Astrocyte of the cerebellum (primary cell): Measurements from ENCODE around the gene LRRC47.

ENCODE experiments used
- DNase-seq: peaks from one replicate; pipeline ENCODE4 v3.0.0-alpha.2; 2011; ENCODE audit warnings: low read depth
- H3K4me3 ChIP-seq: 2 replicates; pipeline ENCODE4 v1.5.1; 2011; ENCODE audit warnings: mild to moderate bottlenecking, low read depth, low read length, moderate library complexity
- in situ Hi-C: cut with HindIII; loops from 2 replicates; pipeline ENCODE4 v1.10.0; 2017; ENCODE audit warnings: low sequenced_read_pairs
- TF ChIP-seq, protein P1 (sequence below): IDR thresholded peaks from 2 replicates; pipeline ENCODE4 v1.5.1; 2012; ENCODE audit warnings: low read length, low read depth, moderate library complexity, mild to moderate bottlenecking; ENCODE audit errors: missing control alignments

The LRRC47 gene

DNA sequence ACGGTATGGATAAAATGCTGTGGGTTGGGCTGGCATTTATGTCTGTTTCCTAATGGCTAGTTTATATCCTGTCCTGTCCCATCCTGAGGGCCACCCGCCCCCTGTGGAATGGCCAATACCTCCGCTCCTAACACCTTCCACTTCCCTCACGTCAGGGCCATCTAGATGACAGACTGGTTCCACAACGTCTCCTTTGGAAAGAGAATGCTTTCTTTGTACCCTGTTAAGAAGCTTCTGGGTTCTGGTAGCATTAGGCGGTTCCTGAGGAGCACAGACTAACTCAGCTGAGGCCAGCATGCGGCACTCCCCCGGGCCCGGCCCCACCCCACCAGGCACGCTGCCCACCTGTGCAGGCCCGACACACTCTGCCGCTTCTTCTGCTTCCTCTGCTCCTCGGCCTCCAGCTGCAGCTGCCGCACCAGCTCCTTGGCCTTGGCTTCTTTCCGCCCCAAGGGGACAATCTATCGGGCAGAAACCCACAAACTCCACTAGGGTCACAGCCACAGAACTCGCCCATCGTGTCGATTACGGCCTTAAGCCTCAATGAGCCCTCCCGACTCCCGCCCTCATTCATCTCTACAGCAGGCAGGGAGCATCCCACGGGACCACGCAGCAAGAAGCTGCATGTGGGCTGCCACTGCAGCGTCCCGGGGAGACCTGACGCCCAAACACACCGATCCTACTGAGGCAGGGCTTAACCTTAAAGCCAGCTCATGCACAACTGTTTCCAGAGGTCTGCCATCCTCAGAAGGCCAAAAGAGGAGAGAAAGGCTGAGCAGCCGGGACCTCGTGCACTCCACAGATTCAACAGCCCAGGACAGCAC lies 12.4 kb downstream of the LRRC47 start:
- TF ChIP-seq, protein P1, sequence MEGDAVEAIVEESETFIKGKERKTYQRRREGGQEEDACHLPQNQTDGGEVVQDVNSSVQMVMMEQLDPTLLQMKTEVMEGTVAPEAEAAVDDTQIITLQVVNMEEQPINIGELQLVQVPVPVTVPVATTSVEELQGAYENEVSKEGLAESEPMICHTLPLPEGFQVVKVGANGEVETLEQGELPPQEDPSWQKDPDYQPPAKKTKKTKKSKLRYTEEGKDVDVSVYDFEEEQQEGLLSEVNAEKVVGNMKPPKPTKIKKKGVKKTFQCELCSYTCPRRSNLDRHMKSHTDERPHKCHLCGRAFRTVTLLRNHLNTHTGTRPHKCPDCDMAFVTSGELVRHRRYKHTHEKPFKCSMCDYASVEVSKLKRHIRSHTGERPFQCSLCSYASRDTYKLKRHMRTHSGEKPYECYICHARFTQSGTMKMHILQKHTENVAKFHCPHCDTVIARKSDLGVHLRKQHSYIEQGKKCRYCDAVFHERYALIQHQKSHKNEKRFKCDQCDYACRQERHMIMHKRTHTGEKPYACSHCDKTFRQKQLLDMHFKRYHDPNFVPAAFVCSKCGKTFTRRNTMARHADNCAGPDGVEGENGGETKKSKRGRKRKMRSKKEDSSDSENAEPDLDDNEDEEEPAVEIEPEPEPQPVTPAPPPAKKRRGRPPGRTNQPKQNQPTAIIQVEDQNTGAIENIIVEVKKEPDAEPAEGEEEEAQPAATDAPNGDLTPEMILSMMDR, result no peak
- in situ Hi-C loops, result no loop called here
- DNase-seq, result no peak
- H3K4me3 ChIP-seq, result no peak overlapping the region

- TF ChIP-seq, protein P1, result no peak
- no peak overlapping the region for H3K4me3 ChIP-seq
- in situ Hi-C loops, result no loop called here
- DNase-seq, result no peak
Measured at GRCh38 chr1:3780901-3781300, 15.4 kb downstream of the LRRC47 start.

- in situ Hi-C loops, result no loop called here
- TF ChIP-seq, protein P1, result no peak
- no peak for DNase-seq
- no peak overlapping the region for H3K4me3 ChIP-seq
Measured at GRCh38 chr1:3779912-3780416, 16.3 kb downstream of the LRRC47 start.

- TF ChIP-seq, protein P1, result no peak
- in situ Hi-C loops, result no loop called here
- no peak overlapping the region for H3K4me3 ChIP-seq
- no peak for DNase-seq
Measured at GRCh38 chr1:3779265-3779911, 16.9 kb downstream of the LRRC47 start.

DNA sequence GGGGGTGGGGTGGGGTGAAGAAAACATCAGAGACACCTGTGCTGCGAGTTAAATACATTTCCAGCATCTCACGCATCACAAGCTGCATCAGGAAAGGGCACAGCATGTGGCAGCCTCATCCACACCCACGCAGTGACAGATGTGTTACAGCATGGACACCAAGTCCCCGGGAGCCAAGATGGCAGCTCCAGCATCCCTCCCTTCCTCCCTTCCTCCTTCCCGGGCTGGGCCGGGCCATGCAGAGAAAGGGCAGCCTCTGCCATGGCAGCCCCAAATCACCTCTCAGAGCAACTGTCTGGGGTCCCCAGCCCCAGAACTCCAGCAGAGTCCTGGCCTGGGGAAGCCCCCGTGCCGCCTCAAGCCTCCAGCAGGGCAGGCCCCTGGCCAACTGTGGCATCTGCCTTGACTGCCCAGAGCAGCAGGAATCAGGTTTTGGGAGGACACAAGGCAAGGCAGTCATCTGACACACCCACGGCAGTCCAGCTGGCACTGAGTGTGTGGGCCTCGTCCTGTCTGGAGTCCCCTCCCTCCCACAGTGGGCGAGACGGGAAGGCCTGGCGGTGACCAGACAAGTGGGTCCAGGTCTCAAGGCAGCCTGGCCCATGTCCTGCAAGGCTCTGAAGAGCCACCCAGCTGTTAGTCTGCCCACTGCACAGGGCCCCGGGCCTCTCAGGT lies 17.6 kb downstream of the LRRC47 start:
- TF ChIP-seq, protein P1, result no peak
- no peak for DNase-seq
- in situ Hi-C loops, result no loop called here
- H3K4me3 ChIP-seq, result no peak overlapping the region
